Ishikawa (cell line): ENCODE data around the gene CACNA1D.

Experiments used
- CEBPB ChIP-seq: IDR thresholded peaks from 2 replicates; pipeline ENCODE4 v1.6.1; 2012
- CREB1 ChIP-seq: IDR thresholded peaks from 2 replicates; pipeline ENCODE4 v1.6.1; 2012; ENCODE audit warnings: low read depth
- EGR1 ChIP-seq: IDR thresholded peaks from 2 replicates; pipeline ENCODE4 v1.6.1; 2012
- EP300 ChIP-seq: IDR thresholded peaks from 2 replicates; pipeline ENCODE4 v1.6.1; 2012; ENCODE audit warnings: borderline replicate concordance
- FOXM1 ChIP-seq: IDR thresholded peaks from 2 replicates; pipeline ENCODE4 v1.6.1; 2012; ENCODE audit warnings: low read depth, borderline replicate concordance
- RAD21 ChIP-seq: IDR thresholded peaks from 2 replicates; pipeline ENCODE4 v1.6.1; 2012; ENCODE audit warnings: low read depth
- TAF1 ChIP-seq: IDR thresholded peaks from 2 replicates; pipeline ENCODE4 v1.6.1; 2012; ENCODE audit warnings: low read depth, mild to moderate bottlenecking
- YY1 ChIP-seq: IDR thresholded peaks from 2 replicates; pipeline ENCODE4 v1.6.1; 2012; ENCODE audit warnings: low read depth
- ZBTB7A ChIP-seq: IDR thresholded peaks from 2 replicates; pipeline ENCODE4 v1.6.1; 2012; ENCODE audit warnings: low read depth
- TF ChIP-seq, protein P1 (sequence below): IDR thresholded peaks from 2 replicates; pipeline ENCODE4 v1.6.1; 2012; ENCODE audit warnings: low read depth, mild to moderate bottlenecking
- TF ChIP-seq, protein P2 (sequence below): IDR thresholded peaks from 2 replicates; pipeline ENCODE4 v1.6.1; 2012

DNA sequence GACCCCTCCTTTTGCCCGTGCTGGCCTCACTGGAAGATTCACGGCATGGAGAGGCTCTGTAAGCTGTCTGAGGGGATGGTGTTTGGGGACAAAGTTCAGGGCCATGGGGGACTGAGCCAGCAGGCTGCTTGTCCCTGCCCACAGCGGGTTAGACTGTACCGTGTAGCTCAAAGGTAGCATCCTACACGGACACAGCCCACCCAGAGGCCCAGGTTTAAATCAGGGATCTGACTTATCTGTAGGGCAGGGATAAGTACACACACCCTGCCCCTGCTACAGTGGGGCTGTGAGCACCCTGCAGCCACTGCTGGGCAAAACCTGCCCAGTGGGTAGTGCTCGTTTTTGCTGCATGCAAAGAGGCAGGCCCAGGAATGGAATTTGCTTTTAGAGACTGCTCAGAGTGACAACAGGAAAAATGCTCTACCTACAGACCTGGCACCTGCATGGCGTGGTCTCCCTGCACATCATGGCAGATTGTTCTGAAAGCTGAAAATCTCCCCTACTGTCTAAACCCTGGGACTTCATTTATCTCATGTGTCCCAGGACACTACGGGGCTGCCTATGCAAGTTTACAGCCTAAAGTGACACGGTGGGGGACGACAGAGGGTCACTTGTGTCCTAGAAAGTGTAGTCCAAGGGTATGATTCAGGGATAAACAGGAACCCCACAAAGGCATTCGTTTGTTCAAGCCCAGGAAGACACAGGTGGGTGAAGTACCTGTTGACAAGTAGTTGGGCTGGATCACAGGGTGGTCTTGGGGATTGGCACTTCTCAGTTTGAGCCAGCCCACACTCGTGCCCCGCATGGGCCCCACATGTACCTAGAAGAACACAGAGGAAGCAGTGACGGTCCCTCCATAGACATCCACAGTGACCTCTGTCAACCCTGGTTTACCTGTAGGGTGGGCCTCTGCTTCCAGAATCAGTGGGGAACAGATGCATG lies 324.1 kb downstream of the CACNA1D start:
- TF ChIP-seq EGR1 (no peak), CREB1 (no peak), CEBPB (no peak), EP300 (no peak), YY1 (no peak), TAF1 (no peak), RAD21 (no peak), ZBTB7A (no peak), FOXM1 (no peak)
- TF ChIP-seq, protein P1, sequence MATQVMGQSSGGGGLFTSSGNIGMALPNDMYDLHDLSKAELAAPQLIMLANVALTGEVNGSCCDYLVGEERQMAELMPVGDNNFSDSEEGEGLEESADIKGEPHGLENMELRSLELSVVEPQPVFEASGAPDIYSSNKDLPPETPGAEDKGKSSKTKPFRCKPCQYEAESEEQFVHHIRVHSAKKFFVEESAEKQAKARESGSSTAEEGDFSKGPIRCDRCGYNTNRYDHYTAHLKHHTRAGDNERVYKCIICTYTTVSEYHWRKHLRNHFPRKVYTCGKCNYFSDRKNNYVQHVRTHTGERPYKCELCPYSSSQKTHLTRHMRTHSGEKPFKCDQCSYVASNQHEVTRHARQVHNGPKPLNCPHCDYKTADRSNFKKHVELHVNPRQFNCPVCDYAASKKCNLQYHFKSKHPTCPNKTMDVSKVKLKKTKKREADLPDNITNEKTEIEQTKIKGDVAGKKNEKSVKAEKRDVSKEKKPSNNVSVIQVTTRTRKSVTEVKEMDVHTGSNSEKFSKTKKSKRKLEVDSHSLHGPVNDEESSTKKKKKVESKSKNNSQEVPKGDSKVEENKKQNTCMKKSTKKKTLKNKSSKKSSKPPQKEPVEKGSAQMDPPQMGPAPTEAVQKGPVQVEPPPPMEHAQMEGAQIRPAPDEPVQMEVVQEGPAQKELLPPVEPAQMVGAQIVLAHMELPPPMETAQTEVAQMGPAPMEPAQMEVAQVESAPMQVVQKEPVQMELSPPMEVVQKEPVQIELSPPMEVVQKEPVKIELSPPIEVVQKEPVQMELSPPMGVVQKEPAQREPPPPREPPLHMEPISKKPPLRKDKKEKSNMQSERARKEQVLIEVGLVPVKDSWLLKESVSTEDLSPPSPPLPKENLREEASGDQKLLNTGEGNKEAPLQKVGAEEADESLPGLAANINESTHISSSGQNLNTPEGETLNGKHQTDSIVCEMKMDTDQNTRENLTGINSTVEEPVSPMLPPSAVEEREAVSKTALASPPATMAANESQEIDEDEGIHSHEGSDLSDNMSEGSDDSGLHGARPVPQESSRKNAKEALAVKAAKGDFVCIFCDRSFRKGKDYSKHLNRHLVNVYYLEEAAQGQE = no peak
- TF ChIP-seq, protein P2, sequence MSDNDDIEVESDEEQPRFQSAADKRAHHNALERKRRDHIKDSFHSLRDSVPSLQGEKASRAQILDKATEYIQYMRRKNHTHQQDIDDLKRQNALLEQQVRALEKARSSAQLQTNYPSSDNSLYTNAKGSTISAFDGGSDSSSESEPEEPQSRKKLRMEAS = no peak
